T-helper 22 cell (primary cell): Measurements from ENCODE around the gene NCOA5.

Experiments
- DNase-seq: peaks from one replicate; pipeline ENCODE4 v3.0.0-alpha.2; 2020; ENCODE audit warnings: low read depth

NCOA5 gene

DNA sequence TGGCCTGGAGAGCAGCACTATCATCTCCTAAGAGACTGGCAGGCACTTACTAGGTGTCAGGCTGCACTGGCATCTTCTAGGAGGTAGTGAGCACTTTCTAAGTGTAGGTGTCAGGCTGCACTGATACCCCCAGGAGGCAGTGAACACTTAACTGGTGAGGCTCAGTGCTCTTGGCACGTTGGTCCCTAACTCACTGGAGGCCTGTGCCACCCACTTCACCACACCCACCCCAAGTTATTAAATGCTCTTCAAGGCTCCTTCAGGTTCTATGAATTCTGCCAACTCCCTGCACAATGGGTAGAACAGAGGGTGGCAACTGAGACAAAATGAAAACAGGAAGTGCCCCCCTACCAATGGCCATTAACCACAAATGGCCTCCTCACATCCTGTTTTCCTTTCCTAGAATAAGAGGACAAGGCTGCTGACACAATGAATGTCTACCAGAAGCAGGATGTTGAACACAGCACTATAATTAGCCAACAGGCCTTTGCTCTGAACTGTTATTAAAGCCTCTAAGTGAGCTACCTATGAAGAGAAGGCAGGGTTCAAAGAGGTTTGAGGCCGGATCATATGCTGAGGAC, 29.4 kb downstream of the NCOA5 start:
- no peak for DNase-seq

DNA sequence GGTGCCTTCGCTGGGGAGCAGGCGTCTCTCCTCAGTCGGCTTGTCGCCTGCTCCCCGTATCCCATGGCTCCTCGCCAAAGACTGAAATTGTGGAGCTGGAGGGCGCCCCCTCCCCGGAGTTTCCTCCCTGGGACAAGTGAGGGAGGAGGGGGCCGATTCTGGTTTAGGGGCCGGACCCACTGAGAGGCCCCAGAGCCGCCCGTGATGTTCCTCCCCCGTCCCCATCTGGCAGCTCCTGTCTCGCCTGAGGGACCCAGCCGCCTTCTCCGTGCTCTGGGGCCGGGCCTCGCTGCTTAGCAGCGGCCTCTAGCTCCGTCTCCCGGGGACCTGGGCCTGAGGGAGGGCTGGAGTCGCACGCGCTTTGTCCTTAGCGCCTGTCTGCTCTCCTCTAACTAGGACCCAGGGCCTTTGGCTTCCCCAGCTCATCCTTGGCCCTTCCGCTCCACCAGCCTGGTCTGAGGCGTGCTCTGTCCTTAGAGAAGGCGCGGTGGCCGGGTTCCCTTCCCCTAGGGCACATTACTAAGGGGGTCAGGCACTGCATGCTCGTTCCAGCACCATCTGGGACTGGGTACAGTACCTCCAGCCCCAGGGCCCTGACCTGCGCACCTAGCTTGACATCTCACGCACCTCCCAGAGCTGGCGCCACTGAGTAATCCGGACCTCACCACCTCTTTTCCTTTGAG, 31.0 kb downstream of the NCOA5 start:
- DNase-seq, result no peak

- DNase-seq, result no peak
Measured at GRCh38 chr20:46057856-46058598, 31.7 kb downstream of the NCOA5 start.

GRCh38 chr20:46056970-46057855, 32.5 kb downstream of the NCOA5 start:
- no peak for DNase-seq

DNA sequence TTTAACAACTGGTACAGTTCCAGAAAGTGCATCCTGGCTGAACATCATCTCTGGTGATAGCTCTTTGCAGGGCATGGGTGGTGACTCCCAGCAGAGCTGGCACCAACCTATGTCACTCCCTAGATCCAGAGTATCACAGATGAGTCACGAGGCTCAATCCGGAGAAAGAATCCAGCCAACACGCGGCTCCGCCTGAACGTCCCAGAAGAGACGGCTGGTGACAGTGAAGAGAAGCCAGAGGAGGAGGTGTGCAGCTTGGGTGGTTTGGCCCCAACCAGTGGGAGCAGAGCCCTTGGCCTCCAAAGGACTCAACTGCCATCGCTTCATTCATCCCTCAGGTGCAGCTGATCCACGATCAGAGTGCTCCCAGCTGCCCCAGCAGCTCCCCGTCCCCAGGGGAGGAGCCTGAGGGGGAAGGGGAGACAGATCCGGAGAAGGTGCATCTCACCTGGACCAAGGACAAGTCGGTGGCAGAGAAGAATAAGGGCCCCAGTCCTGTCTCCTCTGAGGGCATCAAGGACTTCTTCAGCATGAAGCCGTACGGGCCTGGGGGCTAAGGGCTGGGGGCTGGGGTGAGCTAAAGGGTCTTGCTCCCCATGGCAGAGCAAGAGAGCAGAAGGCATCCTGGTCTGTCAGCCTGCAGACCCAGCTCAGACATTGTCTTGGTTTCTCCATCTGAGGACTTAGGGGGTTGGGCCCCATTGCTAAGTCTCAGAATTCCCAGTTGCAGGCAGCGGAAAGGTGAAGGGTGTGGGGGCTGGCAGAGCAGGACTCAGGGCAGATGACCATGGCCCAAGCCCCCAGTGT, 33.5 kb downstream of the NCOA5 start:
- no peak for DNase-seq

GRCh38 chr20:46055269-46055668, 34.5 kb downstream of the NCOA5 start:
- DNase-seq, result no peak

DNA sequence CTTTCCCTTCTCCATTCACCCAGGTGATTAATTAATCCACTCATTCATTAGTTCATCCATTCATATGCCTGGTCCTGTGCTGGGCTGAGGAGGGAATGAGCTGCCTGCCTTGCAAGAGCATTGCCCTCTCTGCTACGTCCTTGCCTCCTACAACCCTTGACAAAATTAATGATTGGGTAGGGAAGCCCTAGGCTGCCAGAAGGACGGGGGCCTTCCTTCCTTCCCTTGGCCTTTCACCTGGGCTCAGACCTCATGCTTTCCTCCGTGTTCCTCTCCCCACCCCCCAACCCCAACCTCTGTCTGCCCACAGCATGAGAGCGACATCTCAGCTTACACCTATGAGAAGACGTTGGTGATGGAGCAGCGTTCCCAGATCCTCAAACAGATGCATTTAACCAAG, 35.2 kb downstream of the NCOA5 start:
- DNase-seq, result no peak

DNA sequence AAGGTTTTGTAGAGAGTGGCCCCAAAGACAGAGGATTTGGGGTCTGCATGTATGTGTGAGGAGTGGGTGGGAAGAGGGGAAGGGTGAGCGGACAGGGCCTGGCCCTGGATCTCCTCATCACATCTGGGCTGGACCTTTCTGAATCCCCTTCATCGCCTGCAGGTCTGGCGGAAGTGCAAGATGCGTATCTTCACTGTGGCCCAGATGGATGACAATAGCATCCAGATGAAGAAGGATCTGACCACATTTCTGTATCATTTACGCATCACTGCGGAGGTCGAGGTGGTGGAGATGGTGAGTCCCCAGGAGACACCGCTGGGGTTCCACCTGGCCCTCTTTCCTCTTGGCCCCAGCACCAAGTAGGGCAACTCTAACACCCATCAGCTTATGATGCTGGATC, 36.3 kb downstream of the NCOA5 start:
- no peak for DNase-seq

GRCh38 chr20:46051556-46052308, 38.0 kb downstream of the NCOA5 start:
- no peak for DNase-seq

- no peak for DNase-seq
Measured at GRCh38 chr20:46050885-46051284, 38.9 kb downstream of the NCOA5 start.

- no peak for DNase-seq
Measured at GRCh38 chr20:46050444-46050843, 39.3 kb downstream of the NCOA5 start.

- no peak for DNase-seq
Measured at GRCh38 chr20:46049815-46050214, 39.9 kb downstream of the NCOA5 start.

GRCh38 chr20:46049190-46049589, 40.6 kb downstream of the NCOA5 start:
- DNase-seq, result no peak

GRCh38 chr20:46047821-46048220, 41.9 kb downstream of the NCOA5 start:
- no peak for DNase-seq

DNA sequence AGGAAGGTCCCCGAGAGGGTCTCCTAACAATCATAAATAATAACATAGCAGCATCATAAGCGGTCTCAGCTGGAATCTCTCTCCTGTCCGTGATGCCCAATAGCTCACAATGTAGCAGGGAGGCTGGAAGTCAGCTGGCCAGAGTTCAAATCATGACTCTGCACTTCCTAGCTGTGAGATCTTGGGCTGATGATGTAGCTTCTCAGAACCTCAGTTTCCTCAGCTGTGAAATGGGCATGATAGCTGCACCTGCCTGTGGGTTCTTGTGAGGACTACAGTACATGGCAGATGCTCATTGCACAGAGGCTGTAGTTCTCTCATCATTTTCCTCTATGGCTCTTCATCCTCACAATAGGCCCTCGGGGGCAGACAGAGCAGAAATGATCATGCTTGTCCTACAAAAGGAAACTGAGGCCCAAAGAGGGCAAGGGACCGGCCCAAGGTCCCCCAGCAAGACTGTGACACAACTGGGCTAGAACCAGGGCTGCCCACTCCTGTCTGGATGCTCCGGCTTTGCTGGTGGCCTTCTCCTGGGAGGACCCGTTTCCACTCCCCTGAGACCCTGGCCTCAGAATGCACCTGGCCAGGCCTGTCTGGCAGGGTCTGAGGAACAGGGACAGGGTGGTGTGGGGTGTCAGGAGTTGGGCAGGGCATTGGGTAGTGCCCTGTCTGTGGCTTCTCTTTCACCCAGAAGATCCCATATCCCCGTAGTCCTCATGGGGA, 43.0 kb downstream of the NCOA5 start:
- DNase-seq, result no peak

GRCh38 chr20:46044896-46045295, 44.9 kb downstream of the NCOA5 start:
- DNase-seq, result no peak

DNA sequence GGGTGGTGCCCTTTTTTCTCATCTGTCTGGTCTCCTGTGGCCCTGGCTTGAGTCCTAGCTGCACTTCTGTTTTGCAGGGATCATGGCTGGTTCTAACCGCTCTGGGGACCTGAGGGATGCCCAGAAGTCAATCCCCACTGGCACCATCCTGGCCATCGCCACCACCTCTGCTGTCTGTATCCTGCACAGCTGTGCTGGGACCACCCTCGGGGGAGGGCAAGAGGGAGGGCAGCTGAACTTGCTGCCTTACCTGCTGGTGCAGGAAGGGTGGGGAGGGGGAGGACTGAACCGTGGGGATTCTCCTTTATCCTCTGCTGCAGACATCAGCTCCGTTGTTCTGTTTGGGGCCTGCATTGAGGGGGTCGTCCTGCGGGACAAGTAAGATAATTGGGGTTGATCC, 46.2 kb downstream of the NCOA5 start:
- no peak for DNase-seq

DNA sequence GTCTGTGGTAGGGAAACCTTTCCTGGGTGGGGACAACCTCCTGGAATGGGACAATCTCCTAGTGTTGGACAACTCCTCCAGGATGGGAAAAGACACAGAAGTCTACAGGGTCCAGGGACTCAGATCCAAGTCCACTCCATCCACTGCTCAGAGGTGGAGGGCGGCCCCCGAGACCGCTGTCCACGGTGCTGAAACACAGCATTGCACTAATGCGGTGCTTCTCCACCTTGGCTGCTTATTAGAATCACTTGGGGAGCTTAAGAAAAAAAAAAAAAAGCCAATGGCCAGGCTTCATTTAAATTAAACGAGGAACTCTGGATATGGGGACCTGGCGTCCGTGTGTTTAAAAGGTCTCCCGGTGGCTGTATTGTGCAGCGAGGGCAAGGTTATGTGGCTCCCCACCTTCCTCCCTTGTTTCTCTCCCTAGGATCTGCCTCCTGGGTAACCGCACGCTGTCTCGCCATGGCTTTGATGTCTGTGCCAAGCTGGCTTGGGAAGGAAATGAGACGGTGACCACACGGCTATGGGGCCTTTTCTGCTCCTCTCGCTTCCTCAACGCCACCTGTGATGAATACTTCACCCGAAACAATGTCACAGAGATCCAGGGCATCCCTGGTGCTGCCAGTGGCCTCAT, 48.7 kb downstream of the NCOA5 start:
- DNase-seq, result no peak

GRCh38 chr20:46037036-46037435, 52.7 kb downstream of the NCOA5 start:
- DNase-seq, result no peak

- no peak for DNase-seq
Measured at GRCh38 chr20:46036370-46036769, 53.4 kb downstream of the NCOA5 start.
